Adrenal gland (tissue), 5 donors: Measurements from ENCODE around the gene SLC22A4.

ENCODE experiments used
- CTCF ChIP-seq, 6 experiments: fragments of 450-650 bp in 4 of 6; fragments of 200-600 bp in 2 of 6; sonication (generic) in 1 of 6; IDR thresholded peaks; 1 replicate in 5 of 6; 2 replicates in 1 of 6; pipeline versions ENCODE4 v1.5.1 to v1.8.0; 2016 to 2021; ENCODE audit warnings: antibody characterized with exemption in 6 of 6, mild to moderate bottlenecking in 2 of 6, moderate library complexity in 1 of 6
- POLR2A ChIP-seq, 2 donors: fragments of 450-650 bp; IDR thresholded peaks; one replicate each; pipeline ENCODE4 v1.6.1; 2017; ENCODE audit warnings: antibody characterized with exemption in 2 of 2, mild to moderate bottlenecking in 2 of 2, moderate library complexity in 1 of 2
- donor health status: DM: no; HTN: no; CAD: no.

GRCh38 chr5:132389585-132390286, 95.5 kb downstream of the SLC22A4 start:
- no peak for TF ChIP-seq CTCF (IDR thresholded peaks at IDR 0.05)
- no peak for TF ChIP-seq POLR2A (IDR thresholded peaks at IDR 0.05)
